Urothelium cell line (cell line): ENCODE results near the gene GALNTL6.
"Not testable (repeated sequence)": the region's sequence is repeated elsewhere in the genome, so short reads cannot be mapped to it uniquely, and the experiment has no call there.

Experiments
- DNase-seq: peaks from one replicate; pipeline ENCODE4 v3.0.0; 2011; ENCODE audit warnings: low spot score, mixed read lengths
- FAIRE-seq: peaks from 2 replicates; lab custom pipeline; 2011; peaks lifted over from hg19 to GRCh38; lab: Jason Lieb, UNC

Gene GALNTL6

DNA sequence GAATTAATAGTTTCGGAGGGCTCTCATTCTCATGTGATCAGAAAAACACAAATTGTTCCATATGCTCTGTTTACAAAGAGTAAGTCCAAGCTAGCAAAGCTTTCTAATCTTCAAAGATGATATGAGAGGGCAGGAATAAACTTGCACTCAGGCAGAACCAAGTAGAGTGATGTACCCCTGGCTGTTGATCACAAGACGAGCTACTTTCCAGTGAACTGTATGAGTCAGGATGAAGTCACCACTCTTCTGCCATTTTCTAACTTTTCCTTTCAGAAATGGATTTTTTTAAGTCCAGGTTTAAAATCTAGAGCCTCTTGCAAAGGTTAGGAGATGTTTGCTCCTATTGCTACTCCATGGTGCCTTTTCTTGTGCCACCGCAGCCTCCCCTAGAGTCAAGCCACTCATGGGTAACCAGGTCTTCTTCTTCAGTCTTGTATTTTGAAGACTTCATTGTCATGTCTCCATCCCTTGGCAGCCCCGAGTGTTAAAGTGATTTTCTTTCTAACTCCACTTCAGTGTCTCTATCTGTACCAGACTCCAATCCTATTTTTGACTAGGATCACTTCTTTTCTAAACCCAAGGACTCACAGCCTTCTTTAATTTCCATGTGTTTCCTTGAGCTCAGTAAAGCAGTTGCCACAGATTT lies 1183.5 kb downstream of the GALNTL6 start:
- DNase-seq: peak; percentile 54
- no peak for FAIRE-seq

DNA sequence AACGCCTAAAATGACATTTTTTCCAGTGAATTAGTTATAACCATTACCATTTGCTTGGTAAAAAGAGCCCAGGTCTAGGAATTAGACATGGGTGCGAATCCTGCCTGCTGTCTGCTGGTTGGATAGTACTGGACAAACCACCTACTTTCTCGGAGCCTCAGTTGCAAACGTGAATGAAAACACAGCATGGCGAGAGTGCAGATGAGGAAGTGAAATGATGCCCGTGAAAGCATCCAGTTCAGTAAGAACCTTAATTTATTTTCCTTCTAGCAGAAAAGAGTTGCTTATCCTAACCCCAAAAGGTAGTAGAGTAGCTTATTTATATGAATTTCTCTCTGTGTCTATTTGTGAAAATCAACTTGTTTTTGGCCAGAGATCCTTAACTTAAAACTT lies 1184.0 kb downstream of the GALNTL6 start:
- no peak for DNase-seq
- FAIRE-seq: no peak

DNA sequence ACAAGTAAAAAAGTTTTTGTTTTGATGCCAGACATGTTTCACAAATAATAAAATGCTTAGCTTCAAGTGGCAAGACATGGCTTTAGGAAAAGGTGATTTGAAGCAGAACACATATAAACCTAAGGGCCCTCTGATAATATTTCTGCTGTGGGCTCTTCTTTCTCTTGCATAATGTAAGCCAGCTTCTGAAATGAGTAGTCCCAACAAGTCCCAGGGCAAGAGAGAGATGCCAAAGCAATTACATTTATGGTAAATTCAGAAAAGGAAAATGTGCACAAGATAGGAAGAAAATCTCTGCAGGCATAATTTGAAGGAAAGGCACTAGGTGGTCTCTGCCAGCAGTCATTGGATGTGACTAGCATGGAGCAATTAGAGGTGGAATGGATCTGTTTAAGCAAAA lies 1184.7 kb downstream of the GALNTL6 start:
- DNase-seq (no peak), FAIRE-seq (no peak)

DNA sequence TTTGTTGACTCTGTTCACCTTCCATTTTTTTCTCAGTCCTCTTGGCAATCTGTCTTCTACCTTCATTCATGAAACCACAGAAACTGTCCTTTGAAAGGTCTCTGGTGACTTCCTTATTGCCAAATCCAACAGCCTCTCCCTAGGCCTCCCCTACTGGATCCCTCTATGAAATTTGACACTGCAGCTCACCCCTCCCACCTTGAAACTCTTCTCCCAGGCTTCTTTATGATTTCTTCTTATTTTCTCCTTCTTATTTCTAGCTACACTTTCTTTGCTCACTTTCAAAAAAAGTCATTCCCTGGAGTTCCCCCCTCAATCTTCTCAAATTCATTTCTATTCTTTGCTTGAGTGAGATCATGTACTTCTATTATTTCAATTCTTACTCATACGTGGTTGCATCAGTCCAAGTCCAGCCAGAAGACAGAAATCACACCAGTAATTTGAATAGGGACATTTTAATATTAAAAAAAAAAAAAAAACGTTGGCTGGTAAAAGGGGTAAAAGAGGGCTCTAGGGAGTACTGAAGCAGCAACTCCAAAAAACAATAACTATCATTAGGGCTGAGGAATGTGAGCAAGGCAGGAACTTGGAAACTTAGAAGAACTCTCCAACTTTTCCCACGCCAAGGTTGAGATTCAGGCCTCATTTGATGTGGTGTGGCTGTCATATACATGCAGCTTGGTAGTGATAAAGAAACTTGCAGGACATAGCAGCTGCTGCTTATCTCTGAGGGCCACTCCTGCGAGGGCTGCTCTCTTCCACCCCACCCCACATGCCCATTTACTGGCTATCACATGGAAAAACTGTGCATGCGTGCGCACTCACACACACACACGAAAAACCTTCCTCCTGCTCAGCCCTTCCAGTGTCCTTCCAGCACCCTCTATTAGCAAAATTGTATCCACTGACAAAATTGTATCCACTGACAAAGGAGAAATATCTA lies 1185.6 kb downstream of the GALNTL6 start:
- FAIRE-seq (no peak), DNase-seq (peak; percentile 44)

DNA sequence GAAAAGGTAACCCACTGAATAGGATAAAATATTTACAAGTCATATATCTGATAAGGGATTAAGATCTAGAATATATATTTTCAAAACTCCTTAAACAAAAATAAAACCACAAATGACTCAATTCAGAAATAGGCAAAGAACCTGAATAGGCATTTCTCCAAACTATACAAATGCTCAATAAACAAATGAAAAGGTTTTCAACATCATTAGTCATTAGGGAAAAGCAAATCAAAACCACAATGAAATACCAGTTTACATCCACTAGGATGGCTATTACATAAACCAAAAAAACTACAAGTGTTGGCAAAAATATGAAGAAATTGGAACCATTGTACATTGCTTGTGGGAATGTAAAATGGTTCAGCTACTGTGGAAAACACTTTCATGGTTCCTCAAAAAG lies 1188.4 kb downstream of the GALNTL6 start:
- DNase-seq: no peak
- no peak for FAIRE-seq

DNA sequence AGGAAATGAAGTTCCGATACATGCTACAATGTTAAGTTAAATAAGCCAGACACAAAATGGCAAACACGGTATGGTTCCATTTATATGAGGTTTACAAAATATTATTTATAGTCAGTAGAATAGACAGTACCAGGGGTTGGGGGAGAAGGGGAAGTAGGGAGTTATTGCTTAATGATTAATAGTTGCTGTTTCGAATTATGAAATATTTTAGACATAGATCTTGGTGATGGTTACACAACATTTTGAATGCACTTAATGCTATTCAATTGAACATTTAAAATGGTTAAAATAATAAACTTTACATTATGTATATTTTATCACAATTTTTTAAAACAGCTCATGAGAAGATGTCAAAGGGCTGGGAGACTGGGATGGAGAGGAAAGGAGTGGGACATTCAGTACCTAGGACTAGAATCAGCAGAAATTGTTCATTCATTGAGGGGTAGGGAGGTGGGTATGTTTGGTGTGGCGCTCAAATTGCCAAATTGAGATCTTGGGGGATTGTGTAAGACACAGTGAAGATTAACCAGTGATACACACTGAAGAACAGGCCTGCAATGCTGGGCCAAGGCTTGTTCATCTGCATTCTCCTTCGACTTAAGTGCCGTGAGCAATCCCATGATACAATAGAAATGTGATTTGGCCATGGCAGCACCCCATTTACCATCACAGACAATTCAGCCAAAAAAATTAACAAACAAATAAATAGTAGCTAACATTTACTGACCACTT lies 1189.8 kb downstream of the GALNTL6 start:
- no peak for DNase-seq
- FAIRE-seq: no peak

DNA sequence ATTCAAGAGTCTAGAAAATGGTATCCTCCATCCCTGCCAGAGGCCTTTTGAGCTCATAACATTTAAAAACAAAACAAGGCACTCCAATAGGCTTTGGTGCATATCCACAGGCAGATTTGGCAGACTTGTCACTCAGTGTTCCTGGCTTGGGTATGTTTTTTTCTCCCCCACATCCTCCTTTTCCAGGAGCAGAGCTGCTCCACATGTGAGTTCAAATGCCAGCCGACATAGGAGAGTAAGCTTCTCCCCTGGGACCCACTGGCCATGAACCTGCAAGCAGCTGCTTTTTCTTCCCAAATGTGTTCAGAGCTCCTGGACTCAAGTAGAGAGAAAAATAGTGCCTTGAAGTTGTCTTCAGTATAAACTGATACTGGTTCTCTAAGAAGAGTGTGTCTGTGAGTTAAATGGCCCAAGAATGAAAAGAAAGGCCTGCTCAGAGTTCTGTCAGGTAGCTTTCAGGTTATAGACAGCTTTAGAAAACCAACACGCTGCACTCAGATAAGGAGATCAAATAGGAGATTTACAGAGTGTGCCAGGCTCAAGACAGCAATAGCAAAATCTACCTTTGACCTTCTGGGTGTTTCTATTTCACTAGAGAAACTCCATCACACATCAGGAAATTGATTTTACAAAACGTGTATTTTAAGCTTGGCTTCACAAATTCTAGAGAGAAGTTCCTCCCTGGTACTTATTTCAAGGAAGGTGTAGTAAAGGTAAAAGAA lies 1192.9 kb downstream of the GALNTL6 start:
- DNase-seq (no peak), FAIRE-seq (no peak)

DNA sequence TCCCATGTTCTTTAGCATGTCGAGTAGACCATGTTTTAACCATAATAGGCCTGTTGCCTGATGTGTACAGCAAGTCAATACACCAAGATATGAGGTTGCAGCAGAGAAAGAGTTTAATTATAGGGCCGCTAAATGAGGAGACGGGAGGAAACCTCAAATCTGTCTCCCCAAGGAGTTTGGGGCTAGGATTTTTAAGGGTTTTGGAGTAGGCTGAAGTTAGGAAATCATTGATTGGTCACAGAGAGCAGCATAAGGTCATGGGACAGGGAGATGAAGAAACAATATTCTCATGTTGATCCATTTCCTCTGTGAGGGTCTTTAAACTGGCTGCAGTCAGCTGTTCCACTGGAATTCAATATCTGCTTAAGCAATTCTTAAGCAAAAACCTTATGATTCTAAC lies 1195.2 kb downstream of the GALNTL6 start:
- FAIRE-seq (no peak), DNase-seq (no peak)

DNA sequence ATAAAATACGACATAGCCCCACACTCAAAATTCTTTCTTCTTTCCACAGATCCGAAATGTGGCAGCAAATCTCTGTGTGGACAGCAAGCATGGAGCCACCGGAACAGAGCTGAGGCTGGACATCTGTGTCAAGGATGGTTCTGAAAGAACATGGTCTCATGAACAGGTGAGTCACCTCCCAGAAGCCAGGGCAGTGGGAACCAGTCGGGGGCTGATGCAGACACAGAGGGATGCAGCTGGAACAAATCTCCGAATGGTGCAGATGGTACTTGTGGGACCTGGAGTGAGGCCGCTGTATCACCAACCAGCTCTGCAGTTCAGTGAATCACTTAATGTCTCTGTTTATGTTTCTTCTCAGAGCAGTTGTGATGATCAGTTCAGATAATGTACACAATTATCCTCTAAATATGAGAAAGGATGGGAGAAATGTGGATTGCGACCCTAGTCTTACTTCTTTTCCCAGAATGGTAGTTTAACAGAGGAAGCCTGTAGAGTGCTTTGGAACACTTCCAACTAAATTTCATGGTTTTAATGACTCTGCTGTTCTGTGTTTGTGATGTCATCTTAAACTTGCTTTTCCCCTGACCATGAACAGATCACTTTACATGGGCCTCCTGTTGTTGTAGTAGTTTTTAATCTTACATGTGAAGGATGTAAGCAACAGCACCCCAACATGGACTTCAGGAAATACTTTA lies 1196.1 kb downstream of the GALNTL6 start:
- FAIRE-seq (no peak), DNase-seq (no peak)

DNA sequence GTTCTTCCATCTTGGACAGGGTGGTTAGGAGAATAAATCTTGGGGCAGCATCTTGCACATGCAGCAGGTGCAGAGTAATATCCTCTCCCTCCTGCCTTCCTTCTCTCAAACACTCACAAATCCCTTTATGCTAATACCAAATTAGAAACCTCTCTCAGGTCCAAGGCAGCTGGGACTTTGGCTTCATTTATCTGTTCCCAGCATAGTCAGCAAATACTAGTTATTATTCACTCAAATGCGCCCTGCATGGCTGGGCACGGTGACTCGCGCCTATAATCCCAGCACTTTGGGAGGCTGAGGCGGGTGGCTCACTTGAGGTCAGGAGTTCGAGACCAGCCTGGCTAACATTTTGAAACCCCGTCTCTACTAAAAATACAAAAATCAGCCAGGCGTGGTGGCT lies 1199.4 kb downstream of the GALNTL6 start:
- FAIRE-seq: no peak
- no peak for DNase-seq

DNA sequence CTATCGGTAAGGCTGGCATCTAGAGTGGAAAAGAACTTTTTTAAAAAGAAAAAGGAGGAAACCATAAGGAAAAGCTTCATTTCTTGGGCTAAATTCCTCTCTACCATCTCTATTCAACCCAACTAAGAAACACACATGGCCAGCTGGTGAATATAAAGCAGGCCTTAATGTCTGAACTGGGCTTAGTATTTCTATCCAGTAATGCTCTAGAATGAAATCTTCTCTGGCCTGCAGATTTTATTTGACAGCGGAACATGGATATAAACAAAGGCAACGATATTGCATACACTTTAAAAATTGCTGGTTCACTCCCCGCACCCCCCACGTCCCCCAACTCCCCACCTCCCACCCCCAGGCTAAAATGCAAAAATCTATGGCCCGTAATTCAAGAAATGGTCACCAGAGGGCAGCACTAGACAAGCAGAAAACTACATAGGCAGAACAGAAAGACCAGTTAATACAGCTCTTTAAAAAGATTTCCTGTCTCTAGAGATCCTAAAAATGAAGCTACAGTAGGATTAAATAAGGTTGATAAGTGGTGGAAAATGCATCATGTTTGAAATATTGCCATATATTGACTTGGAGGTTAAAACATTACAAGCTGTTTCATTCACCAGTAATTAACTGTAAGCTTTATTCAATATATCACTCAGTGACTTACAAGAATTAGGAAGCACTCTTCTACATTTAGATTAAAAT lies 1200.2 kb downstream of the GALNTL6 start:
- FAIRE-seq (no peak), DNase-seq (peak; percentile 26)

DNA sequence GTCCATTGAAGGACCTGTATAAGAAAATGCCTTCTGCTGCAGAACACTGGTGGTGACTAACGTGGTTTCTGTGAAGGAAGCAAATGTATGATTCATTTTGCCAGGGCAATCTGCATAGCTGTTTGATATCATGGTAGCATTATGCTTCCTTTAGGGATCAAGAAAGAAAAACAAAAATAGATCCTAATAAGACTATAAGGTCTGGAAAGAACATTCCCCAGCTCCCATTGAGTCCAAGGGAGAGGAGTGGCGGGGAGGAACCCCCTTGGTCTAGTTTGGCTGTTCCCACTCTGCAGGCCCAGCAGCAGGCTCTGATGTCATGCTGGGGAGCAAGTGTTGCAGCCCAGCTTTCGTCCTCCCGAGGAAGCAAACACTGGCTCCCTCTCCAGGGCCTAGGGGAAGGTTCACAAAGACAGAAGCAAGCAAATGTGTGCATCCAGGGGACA lies 1200.9 kb downstream of the GALNTL6 start:
- FAIRE-seq: no peak
- DNase-seq: peak; percentile 50

DNA sequence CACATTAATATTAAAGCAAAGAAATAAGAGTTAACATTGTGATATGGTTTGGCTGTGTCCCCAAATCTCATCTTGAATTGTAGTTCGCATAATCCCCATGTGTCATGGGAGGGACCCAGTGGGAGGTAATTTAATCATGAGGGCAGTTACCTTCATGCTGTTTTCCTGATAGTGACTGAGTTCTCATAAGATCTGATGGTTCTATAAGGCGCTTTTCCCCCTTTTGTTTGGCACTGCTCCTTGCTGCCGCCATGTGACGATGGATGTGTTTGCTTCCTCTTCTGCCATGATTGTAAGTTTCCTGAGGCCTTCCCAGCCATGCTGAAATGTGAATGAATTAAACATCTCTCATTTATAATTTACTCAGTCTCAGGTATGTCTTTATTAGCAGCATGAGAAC lies 1201.6 kb downstream of the GALNTL6 start:
- DNase-seq: no peak
- no peak for FAIRE-seq

DNA sequence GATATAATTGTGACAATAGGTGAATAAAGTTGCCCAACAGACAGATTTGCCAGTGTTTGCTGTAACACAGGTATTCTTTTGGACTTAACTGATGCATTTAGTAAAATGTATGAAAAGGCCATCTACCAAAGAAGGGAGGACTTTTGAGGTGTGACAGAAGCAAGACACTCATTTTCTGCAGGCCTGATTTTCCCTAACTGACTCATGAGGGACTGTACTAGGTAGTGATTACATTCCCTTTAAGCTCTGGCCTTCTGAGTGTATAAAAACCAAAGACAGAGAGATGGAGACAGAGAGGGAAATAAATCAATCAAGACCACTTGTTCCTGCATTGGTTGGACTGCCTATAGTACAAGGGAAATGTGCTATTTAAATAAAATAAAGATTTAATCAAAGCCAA lies 1204.6 kb downstream of the GALNTL6 start:
- no peak for DNase-seq
- no peak for FAIRE-seq

DNA sequence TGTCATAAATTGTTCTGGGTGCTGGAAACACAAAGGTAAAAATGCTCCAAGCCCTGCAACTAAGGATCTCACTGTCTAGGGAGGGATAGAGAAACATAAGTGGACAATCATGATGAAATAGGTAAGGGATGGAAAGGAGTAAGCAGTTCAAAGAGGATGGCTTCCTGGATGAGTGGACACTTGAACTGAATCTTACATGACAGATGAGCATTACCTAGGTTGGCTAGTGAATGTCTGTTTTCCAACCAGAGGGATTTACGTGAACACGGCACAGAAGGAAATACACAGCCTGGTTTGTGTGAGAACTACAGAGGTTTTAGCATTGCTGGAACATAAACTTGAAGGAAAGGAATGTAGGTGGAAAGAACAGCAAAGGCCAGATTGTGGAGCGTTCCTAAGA lies 1205.2 kb downstream of the GALNTL6 start:
- no peak for FAIRE-seq

DNA sequence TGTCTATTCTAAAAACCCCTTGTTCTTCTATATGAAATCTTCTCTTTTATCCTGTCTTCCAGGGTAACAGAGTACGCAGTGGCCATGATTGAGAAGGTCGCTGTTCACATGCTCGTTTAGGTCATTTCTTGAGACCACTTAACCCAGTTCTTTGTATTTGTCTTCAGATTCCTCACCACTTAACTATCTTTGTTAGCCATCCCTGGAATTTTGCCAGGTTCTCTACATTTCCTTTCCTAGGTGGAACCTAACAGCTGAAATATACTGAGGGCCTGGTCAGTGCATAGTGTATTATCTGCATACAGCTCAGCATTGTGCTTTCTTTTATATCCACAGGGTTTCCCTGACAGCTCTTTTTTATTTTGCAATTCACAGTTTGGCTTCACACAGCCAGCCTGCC lies 1206.5 kb downstream of the GALNTL6 start:
- FAIRE-seq (no peak), DNase-seq (no peak)

More for the DNA sequence above, 1205.2 kb downstream of the GALNTL6 start:
- no peak for DNase-seq

DNA sequence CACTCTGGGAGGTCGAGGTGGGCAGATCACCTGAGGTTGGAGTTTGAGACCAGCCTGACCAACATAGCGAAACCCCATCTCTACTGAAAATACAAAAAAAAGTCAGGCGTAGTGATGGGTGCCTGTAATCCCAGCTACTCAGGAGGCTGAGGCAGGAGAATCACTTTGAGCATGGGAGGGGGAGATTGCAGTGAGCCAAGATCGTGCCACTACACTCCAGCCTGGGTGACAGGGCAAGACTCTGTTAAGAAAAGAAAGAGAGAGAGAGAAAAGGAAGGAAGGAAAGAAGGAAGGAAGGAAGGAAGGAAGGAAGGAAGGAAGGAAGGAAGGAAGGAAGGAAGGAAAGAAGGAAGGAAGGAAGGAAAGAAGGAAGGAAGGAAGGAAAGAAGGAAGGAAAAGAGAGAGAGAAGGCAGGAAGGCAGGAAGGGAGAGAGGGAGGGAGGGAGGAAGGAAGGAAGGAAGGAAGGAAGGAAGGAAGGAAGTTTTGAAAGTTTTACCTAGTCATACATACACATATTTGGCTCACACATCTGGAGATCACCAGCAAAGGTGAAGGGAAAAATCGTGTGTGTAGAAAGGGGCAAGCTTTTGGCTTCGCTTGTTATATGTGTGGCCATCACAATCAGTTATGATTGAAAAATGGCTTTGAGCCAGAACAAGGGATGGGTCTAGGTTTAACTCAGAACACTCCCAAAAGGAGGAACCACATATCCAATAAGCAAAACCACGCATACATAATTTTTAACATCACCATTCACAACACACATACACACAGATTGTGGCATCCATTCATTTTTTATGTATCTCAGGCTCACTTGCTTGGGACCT lies 1208.8 kb downstream of the GALNTL6 start:
- not testable (repeated sequence) for FAIRE-seq, DNase-seq

DNA sequence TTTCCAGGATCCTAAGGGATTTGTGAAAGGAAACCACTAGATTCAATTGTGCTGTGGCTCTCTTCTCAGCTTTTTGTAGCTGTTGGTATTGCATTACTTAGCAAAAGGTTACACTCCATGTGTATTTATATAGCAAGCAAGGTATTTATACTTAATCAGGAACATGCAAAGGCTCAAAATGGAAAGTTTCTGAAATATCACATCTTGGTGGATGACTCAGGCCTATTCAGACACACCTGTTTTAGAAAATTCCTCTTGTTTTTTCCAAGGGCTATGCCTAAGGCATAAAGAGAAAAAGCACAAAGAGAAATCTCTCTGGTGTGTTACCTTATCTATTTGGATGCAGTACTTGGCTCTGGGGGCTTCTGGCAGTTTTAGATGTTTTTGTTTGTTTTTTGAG lies 1211.0 kb downstream of the GALNTL6 start:
- FAIRE-seq (no peak), DNase-seq (no peak)

DNA sequence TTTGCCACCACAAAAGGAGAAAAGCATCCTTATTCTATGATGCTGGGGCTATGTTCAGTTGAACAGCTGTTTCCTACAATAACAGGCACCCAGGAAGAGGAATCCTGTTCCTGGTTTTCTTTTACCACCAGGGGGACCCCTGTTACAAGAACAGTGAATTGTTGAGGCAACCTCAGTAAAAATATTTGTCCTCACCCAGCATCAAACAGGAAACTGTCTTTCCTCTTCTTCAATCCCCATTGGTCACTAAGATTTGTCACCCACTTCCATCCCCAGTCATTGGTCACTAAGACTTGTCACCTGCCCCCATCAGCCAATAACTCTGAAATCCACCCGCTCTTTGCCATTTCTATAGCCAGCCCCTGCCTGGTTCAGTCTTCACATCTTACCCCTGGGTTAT lies 1211.9 kb downstream of the GALNTL6 start:
- no peak for FAIRE-seq
- DNase-seq: peak; percentile 52
